Measurements from ENCODE around the gene KAZALD1.

DNA sequence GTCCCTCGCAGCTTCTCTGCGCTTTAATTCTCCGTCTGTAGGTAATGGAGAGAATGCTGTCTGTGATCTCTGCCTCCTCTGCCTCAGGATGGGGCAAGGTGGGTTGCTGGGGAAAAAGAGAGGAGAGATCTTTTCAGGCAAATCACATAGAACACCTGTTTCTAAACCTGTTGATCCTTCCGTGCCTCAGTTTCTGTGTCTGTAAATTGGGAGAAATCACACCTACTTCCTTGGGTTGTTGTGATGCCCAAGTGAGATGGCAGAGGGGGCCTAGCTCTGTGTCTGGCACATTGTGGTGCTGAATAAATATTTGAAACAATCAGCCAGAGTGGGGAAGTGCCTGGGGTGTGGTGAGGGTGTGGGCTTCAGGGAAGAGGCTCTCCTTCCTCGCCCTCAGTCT lies 28.8 kb downstream of the KAZALD1 start:
- no peak for TF ChIP-seq CTCF (IDR thresholded peaks at IDR 0.05 in 8 of 11, conservative IDR thresholded peaks at IDR 0.05 in 3 of 11)
- no peak for TF ChIP-seq POLR2A (IDR thresholded peaks at IDR 0.05)
- TF ChIP-seq POLR2AphosphoS5 (IDR thresholded peaks at IDR 0.05) = no peak

Measured in spleen (tissue), 7 donors.